NCI-H82 (cell line): Measurements from ENCODE around the gene TMEM225B.
"Not testable (repeated sequence)": the region's sequence is repeated elsewhere in the genome, so short reads cannot be mapped to it uniquely, and the experiment has no call there.

ENCODE experiments used
- DNase-seq: peaks from one replicate; lab custom pipeline; 2025; lab: John Stamatoyannopoulos, UW

TMEM225B gene

GRCh38 chr7:99654626-99655025 lies 56.6 kb downstream of the TMEM225B start:
- not testable (repeated sequence) for DNase-seq

GRCh38 chr7:99657879-99658278 lies 59.8 kb downstream of the TMEM225B start:
- DNase-seq, result not testable (repeated sequence)
